Measurements from ENCODE around the gene E2F6.

DNA sequence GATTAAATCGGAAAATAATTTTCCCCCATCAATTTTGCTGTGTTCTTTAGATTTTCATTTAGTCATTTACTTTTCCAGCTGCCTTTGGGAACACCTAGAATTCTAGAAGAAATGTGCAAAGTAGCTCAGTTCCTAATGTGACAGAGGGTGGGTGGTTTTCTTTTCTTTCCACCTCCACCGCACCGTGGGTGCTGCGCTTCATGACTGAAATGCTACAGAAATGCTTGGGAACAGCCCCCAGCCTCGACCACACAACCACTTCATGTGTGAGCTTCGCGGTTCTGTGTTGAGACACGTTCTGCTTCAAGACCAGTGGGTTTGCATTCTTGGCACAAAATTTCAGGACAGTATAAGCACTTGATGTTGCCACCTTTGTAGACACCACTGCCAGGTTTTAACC, 30.9 kb downstream of the E2F6 start:
- TF ChIP-seq POLR2AphosphoS5 (IDR thresholded peaks at IDR 0.05; ENCODE audit: borderline replicate concordance, low read depth, low read length) (no peak), EZH2 (IDR thresholded peaks at IDR 0.05) (no peak), FOXP2 (optimal IDR thresholded peaks at IDR 0.05; ENCODE audit: control extremely low read depth, extremely low read length, insufficient read depth) (no peak)
